DND-41 (cell line): ENCODE measurements around the gene HPCA.

Experiments
- CTCF ChIP-seq: IDR thresholded peaks from 2 replicates; pipeline ENCODE4 v1.5.1; 2012; ENCODE audit warnings: borderline replicate concordance, low read length, moderate library complexity, mild to moderate bottlenecking; ENCODE audit not compliant: poor library complexity, severe bottlenecking; ENCODE audit errors: extremely low read depth
- EZH2 ChIP-seq: IDR thresholded peaks from 3 replicates; pipeline ENCODE4 v1.6.1; 2012; ENCODE audit warnings: borderline replicate concordance, low read depth, mild to moderate bottlenecking, moderate library complexity, low read length, inconsistent platforms; ENCODE audit not compliant: severe bottlenecking

GRCh38 chr1:32855861-32856617, 30.3 kb upstream of the HPCA start:
- TF ChIP-seq CTCF (no peak), EZH2 (no peak)
